HepG2 (cell line): ENCODE data around the gene BAIAP2L2. TPM values are rescaled to one million over a fixed set of nuclear protein-coding genes. Genes with fewer than 3 reads are reported as not detected.

ENCODE experiments used
- AKNA ChIP-seq: sonication (generic); formaldehyde crosslinking; IDR thresholded peaks from 2 replicates; pipeline ENCODE4 v1.4.0; 2020; ENCODE audit warnings: missing genetic modification reagents, borderline replicate concordance
- ARID4A ChIP-seq: sonication (generic); formaldehyde crosslinking; IDR thresholded peaks from 2 replicates; pipeline ENCODE4 v1.5.0; 2020; ENCODE audit warnings: mild to moderate bottlenecking, missing genetic modification reagents, borderline replicate concordance
- BCL6 ChIP-seq: IDR thresholded peaks from 2 replicates; pipeline ENCODE4 v1.6.1; 2016; ENCODE audit warnings: missing genetic modification reagents, missing compliant biosample characterization
- CCAR2 ChIP-seq: fragments of 200-400 bp; formaldehyde crosslinking; optimal IDR thresholded peaks from 2 replicates; pipeline ENCODE3; 2018; ENCODE audit warnings: low read depth, mild to moderate bottlenecking, low read length, moderate library complexity
- KDM3A ChIP-seq: IDR thresholded peaks from 2 replicates; pipeline ENCODE4 v1.6.1; 2018; ENCODE audit warnings: low read depth, missing compliant biosample characterization
- SRSF4 ChIP-seq: fragments of 200-400 bp; formaldehyde crosslinking; IDR thresholded peaks from one replicate; pipeline ENCODE4 v1.6.1; 2018; ENCODE audit warnings: mild to moderate bottlenecking, low read depth, low read length, moderate library complexity; ENCODE audit not compliant: poor library complexity, severe bottlenecking
- STAG1 ChIP-seq: sonication (generic); formaldehyde crosslinking; IDR thresholded peaks from 2 replicates; pipeline ENCODE4 v1.4.0; 2020; ENCODE audit warnings: missing genetic modification reagents
- ZFAT ChIP-seq: sonication (generic); formaldehyde crosslinking; conservative IDR thresholded peaks from 2 replicates; pipeline ENCODE4 v1.8.1; 2023; ENCODE audit warnings: missing genetic modification reagents, inconsistent platforms
- ZNF234 ChIP-seq: sonication (generic); formaldehyde crosslinking; conservative IDR thresholded peaks from 2 replicates; pipeline ENCODE4 v1.5.1; 2020; ENCODE audit warnings: mild to moderate bottlenecking, missing genetic modification reagents
- ZNF362 ChIP-seq: sonication (generic); formaldehyde crosslinking; IDR thresholded peaks from 2 replicates; pipeline ENCODE4 v1.4.0; 2020; ENCODE audit warnings: missing genetic modification reagents, mild to moderate bottlenecking, borderline replicate concordance
- ZNF549 ChIP-seq: sonication (generic); formaldehyde crosslinking; IDR thresholded peaks from 2 replicates; pipeline ENCODE4 v1.5.0; 2020; ENCODE audit warnings: missing genetic modification reagents
- polyA plus RNA-seq, 8 experiments: library from polyadenylated mRNA; depleted of rRNA in 3 of 8; stranded (reverse) in 7 of 8; unstranded in 1 of 8; fragments of >200 nt; fragmentation: Illumina TruSeq in 4 of 8; extraction: Trizol in 4 of 8; gene quantifications; 2 replicates each; pipeline versions ENCODE4 v1.2.1 to v1.2.3, GENCODE V29; 2011 to 2016; ENCODE audit warnings: low read depth in 4 of 8, missing spikeins in 1 of 8, mixed read lengths in 1 of 8; ENCODE audit not compliant: insufficient read depth in 1 of 8
- total RNA-seq, 5 experiments: library from RNA; depleted of rRNA; stranded (reverse); fragments of >200 nt; fragmentation: Illumina TruSeq; extraction: Trizol; gene quantifications; 2 replicates each; pipeline ENCODE4 v1.2.3, GENCODE V29; 2016; ENCODE audit warnings: low read depth in 1 of 5

The BAIAP2L2 gene
- total and polyA plus RNA-seq, 2 of the 13 experiments (the other 11 are each of a cell fraction or from before 2014, with no cell fraction given) = 4.4 to 7.5 TPM

- TF ChIP-seq ZNF549 (CRISPR knock-in tag) (no peak), ZNF234 (CRISPR knock-in tag) (no peak), AKNA (CRISPR knock-in tag) (no peak), CCAR2 (no peak), ZNF362 (CRISPR knock-in tag) (no peak), ZFAT (CRISPR knock-in tag) (no peak), STAG1 (CRISPR knock-in tag) (peak; percentile 66), KDM3A (no peak), SRSF4 (no peak), BCL6 (CRISPR knock-in tag) (no peak), ARID4A (CRISPR knock-in tag) (no peak)
These were observed 40.9 kb downstream of the BAIAP2L2 start (continued) for GRCh38 chr22:38069372-38070249.
